A549 (cell line): Measurements from ENCODE around the gene TSPAN5.

Experiments
- EP300 ChIP-seq, 2 experiments: fragments of >200 bp; sonication (Bioruptor Twin); formaldehyde crosslinking; IDR thresholded peaks; 2 replicates in 1 of 2; 3 replicates in 1 of 2; pipeline ENCODE4 v1.6.1; 2016 to 2017
- JUN ChIP-seq, 2 experiments: fragments of >200 bp; sonication (Bioruptor Twin); formaldehyde crosslinking; IDR thresholded peaks; 2 replicates in 1 of 2; 3 replicates in 1 of 2; pipeline ENCODE4 v1.6.1; 2016 to 2017
- NPAS2 ChIP-seq: fragments of 250-450 bp; sonication (Bioruptor Pico); IDR thresholded peaks from 2 replicates; pipeline ENCODE4 v1.8.0; 2022; ENCODE audit warnings: mild to moderate bottlenecking, moderate library complexity, borderline replicate concordance
- POLR2A ChIP-seq: IDR thresholded peaks from 2 replicates; pipeline ENCODE4 v1.6.1; 2012; ENCODE audit warnings: mild to moderate bottlenecking, low read length
- TF ChIP-seq, protein P1 (sequence below): fragments of >200 bp; sonication (Bioruptor Twin); formaldehyde crosslinking; IDR thresholded peaks from 3 replicates; pipeline ENCODE4 v1.5.1; 2016
- TF ChIP-seq, protein P2 (sequence below): IDR thresholded peaks from 2 replicates; pipeline ENCODE4 v1.6.1; 2012
- TF ChIP-seq, protein P3 (sequence below): IDR thresholded peaks from 2 replicates; pipeline ENCODE4 v1.6.1; 2012

DNA sequence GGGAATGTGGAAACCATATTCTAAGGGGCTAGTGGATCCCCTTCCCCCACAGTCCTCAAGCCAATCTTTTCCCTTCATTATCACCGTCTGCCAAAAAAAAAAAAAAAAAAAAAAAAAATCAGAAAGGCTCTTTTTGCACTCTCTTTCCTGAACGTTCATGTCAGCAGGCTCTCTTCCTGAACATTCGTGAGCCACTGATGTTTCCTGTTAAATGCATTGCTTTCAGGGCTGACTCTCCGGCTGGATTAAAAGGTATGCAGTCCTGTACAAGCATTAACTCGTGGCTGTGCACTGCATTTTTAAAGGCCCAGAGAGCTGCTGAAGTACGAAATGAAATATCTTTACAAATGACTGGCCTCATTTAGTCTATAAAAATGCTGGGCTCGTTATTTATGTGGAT is 34.0 kb upstream of the TSPAN5 start:
- TF ChIP-seq POLR2A (no peak), NPAS2 (CRISPR knock-in tag) (no peak), JUN (IDR thresholded peaks at IDR 0.05) (no peak), EP300 (IDR thresholded peaks at IDR 0.05) (no peak)
- TF ChIP-seq, protein P1, sequence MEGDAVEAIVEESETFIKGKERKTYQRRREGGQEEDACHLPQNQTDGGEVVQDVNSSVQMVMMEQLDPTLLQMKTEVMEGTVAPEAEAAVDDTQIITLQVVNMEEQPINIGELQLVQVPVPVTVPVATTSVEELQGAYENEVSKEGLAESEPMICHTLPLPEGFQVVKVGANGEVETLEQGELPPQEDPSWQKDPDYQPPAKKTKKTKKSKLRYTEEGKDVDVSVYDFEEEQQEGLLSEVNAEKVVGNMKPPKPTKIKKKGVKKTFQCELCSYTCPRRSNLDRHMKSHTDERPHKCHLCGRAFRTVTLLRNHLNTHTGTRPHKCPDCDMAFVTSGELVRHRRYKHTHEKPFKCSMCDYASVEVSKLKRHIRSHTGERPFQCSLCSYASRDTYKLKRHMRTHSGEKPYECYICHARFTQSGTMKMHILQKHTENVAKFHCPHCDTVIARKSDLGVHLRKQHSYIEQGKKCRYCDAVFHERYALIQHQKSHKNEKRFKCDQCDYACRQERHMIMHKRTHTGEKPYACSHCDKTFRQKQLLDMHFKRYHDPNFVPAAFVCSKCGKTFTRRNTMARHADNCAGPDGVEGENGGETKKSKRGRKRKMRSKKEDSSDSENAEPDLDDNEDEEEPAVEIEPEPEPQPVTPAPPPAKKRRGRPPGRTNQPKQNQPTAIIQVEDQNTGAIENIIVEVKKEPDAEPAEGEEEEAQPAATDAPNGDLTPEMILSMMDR: no peak
- TF ChIP-seq, protein P2, sequence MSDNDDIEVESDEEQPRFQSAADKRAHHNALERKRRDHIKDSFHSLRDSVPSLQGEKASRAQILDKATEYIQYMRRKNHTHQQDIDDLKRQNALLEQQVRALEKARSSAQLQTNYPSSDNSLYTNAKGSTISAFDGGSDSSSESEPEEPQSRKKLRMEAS: no peak
- TF ChIP-seq, protein P3, sequence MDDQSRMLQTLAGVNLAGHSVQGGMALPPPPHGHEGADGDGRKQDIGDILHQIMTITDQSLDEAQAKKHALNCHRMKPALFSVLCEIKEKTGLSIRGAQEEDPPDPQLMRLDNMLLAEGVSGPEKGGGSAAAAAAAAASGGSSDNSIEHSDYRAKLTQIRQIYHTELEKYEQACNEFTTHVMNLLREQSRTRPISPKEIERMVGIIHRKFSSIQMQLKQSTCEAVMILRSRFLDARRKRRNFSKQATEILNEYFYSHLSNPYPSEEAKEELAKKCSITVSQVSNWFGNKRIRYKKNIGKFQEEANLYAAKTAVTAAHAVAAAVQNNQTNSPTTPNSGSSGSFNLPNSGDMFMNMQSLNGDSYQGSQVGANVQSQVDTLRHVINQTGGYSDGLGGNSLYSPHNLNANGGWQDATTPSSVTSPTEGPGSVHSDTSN: no peak
